IMR-90 (cell line): Measurements from ENCODE around the gene SMIM41. TPM values are rescaled to one million over a fixed set of nuclear protein-coding genes. Genes with fewer than 3 reads are reported as not detected.

Experiments used
- ATAC-seq: fragments of 200-7000 bp; cut with Tn5 transposase; 2 replicates; pipeline ENCODE4 v1.9.1; 2020; ENCODE audit warnings: low read depth, mild to moderate bottlenecking, moderate library complexity
- BruUV-seq: library from RNA; stranded (reverse); fragments of 400-500 nt; replicated peaks from 2 replicates; lab custom pipeline; 2021; lab: Mats Ljungman, UMichigan
- CTCF ChIA-PET: fragments of 300-600 bp; formaldehyde crosslinking; extraction: SDS; loops from one replicate; lab custom pipeline; 2021; ENCODE audit warnings: antibody characterized with exemption; lab: Yijun Ruan, JAX
- POLR2A ChIA-PET: fragments of 300-600 bp; sonication (Branson Sonifier 250); formaldehyde crosslinking; loops from one replicate; lab custom pipeline; 2022; ENCODE audit warnings: antibody characterized with exemption; ENCODE audit not compliant: unreplicated experiment; lab: Charles Lee
- DNase-seq: peaks from one replicate; pipeline ENCODE4 v3.0.0; 2013
- H2AFZ ChIP-seq: replicated peaks from 2 replicates; pipeline ENCODE3; 2013; ENCODE audit warnings: low read length, mild to moderate bottlenecking; ENCODE audit not compliant: poor library complexity
- H2AK5ac ChIP-seq: 2 replicates; pipeline ENCODE4 v1.6.1; 2013; ENCODE audit warnings: low read depth, low read length, inconsistent platforms
- H2AK9ac ChIP-seq: replicated peaks from 2 replicates; pipeline ENCODE3; 2013; ENCODE audit warnings: mild to moderate bottlenecking, low read depth, low read length, moderate library complexity; ENCODE audit not compliant: poor library complexity
- H2BK120ac ChIP-seq: 2 replicates; pipeline ENCODE4 v1.6.1; 2013; ENCODE audit warnings: low read depth, low read length, inconsistent platforms
- H2BK15ac ChIP-seq: 3 replicates; pipeline ENCODE4 v1.6.1; 2013; ENCODE audit warnings: low read depth, low read length, inconsistent platforms
- H2BK20ac ChIP-seq: 2 replicates; pipeline ENCODE4 v1.6.1; 2013; ENCODE audit warnings: low read depth, mild to moderate bottlenecking, inconsistent platforms, low read length, moderate library complexity
- H2BK5ac ChIP-seq: 2 replicates; pipeline ENCODE4 v1.6.1; 2013; ENCODE audit warnings: mild to moderate bottlenecking, low read depth, low read length, inconsistent platforms; ENCODE audit not compliant: poor library complexity, severe bottlenecking
- H3K14ac ChIP-seq: replicated peaks from 2 replicates; pipeline ENCODE4 v1.6.1; 2013; ENCODE audit warnings: low read depth, low read length, inconsistent platforms
- H3K18ac ChIP-seq: 2 replicates; pipeline ENCODE4 v1.6.1; 2013; ENCODE audit warnings: low read depth, low read length, control low read depth
- H3K23ac ChIP-seq: 2 replicates; pipeline ENCODE4 v1.6.1; 2013; ENCODE audit warnings: low read depth, low read length, inconsistent platforms
- H3K27ac ChIP-seq: 2 replicates; pipeline ENCODE4 v1.5.1; 2013; ENCODE audit warnings: mild to moderate bottlenecking, control low read depth, low read length; ENCODE audit not compliant: insufficient read depth
- H3K27me3 ChIP-seq: 2 replicates; pipeline ENCODE4 v1.6.1; 2013; ENCODE audit warnings: low read length; ENCODE audit not compliant: control insufficient read depth, insufficient read depth
- H3K36me3 ChIP-seq: 2 replicates; pipeline ENCODE4 v1.6.1; 2013; ENCODE audit warnings: low read length, mixed read lengths; ENCODE audit not compliant: control insufficient read depth, insufficient read depth
- H3K4ac ChIP-seq: 2 replicates; pipeline ENCODE4 v1.6.1; 2013; ENCODE audit warnings: low read depth, low read length, inconsistent platforms
- H3K4me1 ChIP-seq: 2 replicates; pipeline ENCODE4 v1.6.1; 2013; ENCODE audit warnings: low read length, mixed read lengths; ENCODE audit not compliant: control insufficient read depth, insufficient read depth
- H3K4me2 ChIP-seq: 2 replicates; pipeline ENCODE4 v1.6.1; 2013; ENCODE audit warnings: low read depth, mild to moderate bottlenecking, control low read depth, low read length, moderate library complexity
- H3K4me3 ChIP-seq: 2 replicates; pipeline ENCODE4 v1.5.1; 2013; ENCODE audit warnings: low read depth, mild to moderate bottlenecking, control low read depth, low read length, moderate library complexity; ENCODE audit not compliant: insufficient read depth
- H3K56ac ChIP-seq: 2 replicates; pipeline ENCODE4 v1.6.1; 2013; ENCODE audit warnings: low read length, inconsistent platforms; ENCODE audit not compliant: insufficient read depth; ENCODE audit errors: extremely low read depth
- H3K79me1 ChIP-seq, 2 experiments: 2 replicates each; pipeline ENCODE4 v1.6.1; 2013; ENCODE audit warnings: low read length in 2 of 2, inconsistent platforms in 1 of 2, low read depth in 1 of 2
- H3K9ac ChIP-seq: 2 replicates; pipeline ENCODE4 v1.6.1; 2013; ENCODE audit warnings: low read depth, low read length, control low read depth
- H3K9me1 ChIP-seq: 2 replicates; pipeline ENCODE4 v1.6.1; 2013; ENCODE audit warnings: low read length, inconsistent platforms; ENCODE audit not compliant: insufficient read depth
- H3K9me3 ChIP-seq: 2 replicates; pipeline ENCODE4 v1.6.1; 2013; ENCODE audit warnings: low read length; ENCODE audit not compliant: control insufficient read depth, insufficient read depth
- H4K20me1 ChIP-seq: 2 replicates; pipeline ENCODE4 v1.6.1; 2013; ENCODE audit warnings: low read length, inconsistent platforms; ENCODE audit not compliant: insufficient read depth
- H4K5ac ChIP-seq: 2 replicates; pipeline ENCODE4 v1.6.1; 2013; ENCODE audit warnings: mild to moderate bottlenecking, low read depth, low read length, control low read depth
- H4K8ac ChIP-seq, 2 experiments: 2 replicates each; pipeline ENCODE4 v1.6.1; 2013; ENCODE audit warnings: low read depth in 2 of 2, low read length in 2 of 2, control low read depth in 1 of 2, inconsistent platforms in 1 of 2
- H4K91ac ChIP-seq: 2 replicates; pipeline ENCODE4 v1.6.1; 2013; ENCODE audit warnings: low read depth, low read length, inconsistent platforms; ENCODE audit not compliant: insufficient read depth
- CEBPB ChIP-seq: IDR thresholded peaks from 2 replicates; pipeline ENCODE4 v1.6.1; 2012; ENCODE audit warnings: low read depth, low read length, improper control_type of control experiment
- POLR2A ChIP-seq: IDR thresholded peaks from 2 replicates; pipeline ENCODE4 v1.6.1; 2012; ENCODE audit warnings: mild to moderate bottlenecking, low read depth, low read length
- RFX5 ChIP-seq: IDR thresholded peaks from 2 replicates; pipeline ENCODE4 v1.8.0; 2012; ENCODE audit warnings: low read depth, mild to moderate bottlenecking, low read length, moderate library complexity
- WGBS, 2 experiments: methylation state at CpG; one replicate each; pipeline versions ENCODE4 v1.1.5 to v1.1.7; 2013; ENCODE audit warnings: missing lambda C conversion rate in 2 of 2; ENCODE audit not compliant: insufficient read length in 1 of 2; ENCODE audit errors: extremely low coverage in 2 of 2; 5-methylcytosine and 5-hydroxymethylcytosine counted together
- dilution Hi-C: fragments of 300-500 bp; cut with HindIII; formaldehyde crosslinking; loops from one replicate; pipeline ENCODE4 v1.14.3; 2018; ENCODE audit warnings: low sequenced_read_pairs; ENCODE audit not compliant: unreplicated experiment
- in situ Hi-C: fragments of 300-500 bp; cut with MboI; formaldehyde crosslinking; loops from 3 replicates; pipeline ENCODE4 v1.14.3; 2019; ENCODE audit warnings: low sequenced_read_pairs, inconsistent platforms, mixed read lengths
- intact Hi-C: fragments of 100-400 bp; cut with micrococcal nuclease; formaldehyde crosslinking; loops from 2 replicates; pipeline ENCODE4 v1.10.0; 2022
- polyA plus RNA-seq, 3 experiments: library from polyadenylated mRNA; depleted of rRNA; stranded (reverse); fragments of >200 nt; gene quantifications; 2 replicates each; pipeline ENCODE4 v1.2.3, GENCODE V29; 2012; ENCODE audit warnings: low replicate concordance in 1 of 3
- total RNA-seq: library from RNA; depleted of rRNA; stranded (reverse); fragments of >200 nt; gene quantifications from 2 replicates; pipeline ENCODE4 v1.2.3, GENCODE V29; 2012

The SMIM41 gene
- total and polyA plus RNA-seq, 2 of the 4 experiments (the other 2 are of a cell fraction), result not detected

- Histone ChIP-seq H4K91ac (peak overlapping the region; percentile 100), H2AFZ (peak overlapping the region; percentile 74), H2AK9ac (peak overlapping the region; percentile 99), H2BK120ac (peak overlapping the region; percentile 100), H3K4me2 (no peak overlapping the region), H3K27me3 (no peaks in the 10 kb centered on the region), H3K36me3 (no peaks in the 10 kb centered on the region), H3K56ac (peak overlapping the region; percentile 96), H3K9ac (peak overlapping the region; percentile 29), H3K27ac (peak overlapping the region; percentile 96), H2BK5ac (peak overlapping the region; percentile 99), H3K4ac (peak overlapping the region; percentile 100), H3K9me3 (no peaks in the 10 kb centered on the region), H2BK20ac (peak overlapping the region; percentile 100), H2AK5ac (peak overlapping the region; percentile 100), H3K18ac (peak overlapping the region; percentile 92), H3K23ac (peak overlapping the region; percentile 96), H4K5ac (peak overlapping the region; percentile 78), H3K4me3 (no peak overlapping the region), H4K8ac (peak overlapping the region; percentile 99 to 100), H4K20me1 (no peaks in the 10 kb centered on the region), H3K14ac (peak overlapping the region; percentile 97), H3K9me1 (peaks cover 42% of the 10 kb centered on the region), H2BK15ac (peak overlapping the region; percentile 100; the same call in 2 of the 3 replicates), H3K4me1 (peaks cover 43% of the 10 kb centered on the region), H3K79me1 (peaks cover 8 to 26% of the 10 kb centered on the region in 2 experiments; a peak in 3 of 4 replicates)
- no peak for DNase-seq
- no TSS peak for BruUV-seq
- POLR2A ChIA-PET, result no interaction called here
- no peak for TF ChIP-seq RFX5
- 0 out of 2 replicates have a peak, but pooled peaks have one; percentile 33 for TF ChIP-seq POLR2A
- TF ChIP-seq CEBPB, result no peak
- in situ Hi-C loops (loop anchor here (5.0 kb wide), 1 partner anchor 730 kb away; no protein-coding TSS in a partner anchor), intact Hi-C loops (loop anchor here (5.0 kb wide), 1 partner anchor 835 kb away; no protein-coding TSS in a partner anchor), dilution Hi-C loops (no loop called here)
- CTCF ChIA-PET, result interaction anchor here (0.6 to 1.3 kb wide), 4 partner anchors 10 to 733 kb away, joined by 3 to 4 read pairs (median 3); no protein-coding TSS in a partner anchor
- WGBS, 2 experiments, result 61% methylated on average over 8 of the region's 11 CpGs; no CpG with 5 or more reads in 1 of the 2 experiments
- peak; percentile 3 for ATAC-seq
Measured at GRCh38 chr12:52146822-52147366, 67.4 kb downstream of the SMIM41 start.
